ENCODE data around the gene AEBP2. TPM values are rescaled to one million over a fixed set of nuclear protein-coding genes. Genes with fewer than 3 reads are reported as not detected.
"Not testable (repeated sequence)": the region's sequence is repeated elsewhere in the genome, so short reads cannot be mapped to it uniquely, and the experiment has no call there.

AEBP2 gene
- total RNA-seq, 1 donor = 19.2 TPM

DNA sequence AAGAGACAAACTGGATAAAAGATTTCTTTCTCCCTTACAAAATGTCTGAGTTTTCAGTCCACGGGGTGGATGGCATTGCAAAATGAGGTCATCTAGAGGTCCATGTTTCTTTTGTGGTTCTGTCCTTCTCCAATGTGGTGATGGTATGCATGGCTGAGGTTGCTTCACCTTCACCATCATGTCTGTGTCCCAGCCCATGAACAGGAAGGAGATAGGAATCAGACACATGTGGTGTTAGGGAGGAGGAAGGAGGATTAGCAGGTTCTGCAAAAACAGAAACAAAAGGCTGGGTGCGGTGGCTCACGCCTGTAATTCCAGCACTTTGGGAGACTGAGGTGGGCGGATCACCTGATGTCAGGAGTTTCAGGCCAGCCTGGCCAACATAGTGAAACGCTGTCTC, 11.0 kb upstream of the AEBP2 start:
- DNase-seq (ENCODE audit: insufficient read length, low spot score, missing footprints) = no peak

DNA sequence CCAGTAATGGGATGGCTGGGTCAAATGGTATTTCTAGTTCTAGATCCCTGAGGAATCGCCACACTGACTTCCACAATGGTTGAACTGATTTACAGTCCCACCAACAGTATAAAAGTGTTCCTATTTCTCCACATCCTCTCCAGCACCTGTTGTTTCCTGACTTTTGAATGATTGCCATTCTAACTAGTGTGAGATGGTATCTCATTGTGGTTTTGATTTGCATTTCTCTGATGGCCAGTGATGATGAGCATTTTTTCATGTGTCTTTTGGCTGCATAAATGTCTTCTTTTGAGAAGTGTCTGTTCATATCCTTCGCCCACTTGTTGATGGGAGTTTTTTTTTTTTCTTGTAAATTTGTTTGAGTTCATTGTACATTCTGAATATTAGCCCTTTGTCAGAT, 9.8 kb upstream of the AEBP2 start:
- H3K4me1 ChIP-seq (ENCODE audit: insufficient read depth, low read length) = peaks cover 18% of the 10 kb centered on the region
- not testable (repeated sequence) for H3K27me3 ChIP-seq (ENCODE audit: insufficient read depth, low read length); H3K79me2 ChIP-seq (ENCODE audit: insufficient read depth, low read length); H2AFZ ChIP-seq (ENCODE audit: low read length); DNase-seq (ENCODE audit: insufficient read length, low spot score, missing footprints); H3K4me3 ChIP-seq (ENCODE audit: insufficient read depth, low read length); H4K20me1 ChIP-seq (ENCODE audit: insufficient read depth, low read length); H3K27ac ChIP-seq (ENCODE audit: low read depth, low read length); H3K36me3 ChIP-seq (ENCODE audit: insufficient read depth, low read length); H3K4me2 ChIP-seq (ENCODE audit: insufficient read depth, low read length); H3K9me3 ChIP-seq (ENCODE audit: low read depth, low read length)

More for the DNA sequence above, 11.0 kb upstream of the AEBP2 start:
- no peak overlapping the region for H3K4me3 ChIP-seq (ENCODE audit: insufficient read depth, low read length)
- H3K27me3 ChIP-seq (ENCODE audit: insufficient read depth, low read length) = no peaks in the 10 kb centered on the region
- H4K20me1 ChIP-seq (ENCODE audit: insufficient read depth, low read length) = no peaks in the 10 kb centered on the region
- H3K4me2 ChIP-seq (ENCODE audit: insufficient read depth, low read length) = no peak overlapping the region
- H3K9me3 ChIP-seq (ENCODE audit: low read depth, low read length) = no peaks in the 10 kb centered on the region
- peak overlapping the region; percentile 46 for H2AFZ ChIP-seq (ENCODE audit: low read length)
- TF ChIP-seq, protein P1, sequence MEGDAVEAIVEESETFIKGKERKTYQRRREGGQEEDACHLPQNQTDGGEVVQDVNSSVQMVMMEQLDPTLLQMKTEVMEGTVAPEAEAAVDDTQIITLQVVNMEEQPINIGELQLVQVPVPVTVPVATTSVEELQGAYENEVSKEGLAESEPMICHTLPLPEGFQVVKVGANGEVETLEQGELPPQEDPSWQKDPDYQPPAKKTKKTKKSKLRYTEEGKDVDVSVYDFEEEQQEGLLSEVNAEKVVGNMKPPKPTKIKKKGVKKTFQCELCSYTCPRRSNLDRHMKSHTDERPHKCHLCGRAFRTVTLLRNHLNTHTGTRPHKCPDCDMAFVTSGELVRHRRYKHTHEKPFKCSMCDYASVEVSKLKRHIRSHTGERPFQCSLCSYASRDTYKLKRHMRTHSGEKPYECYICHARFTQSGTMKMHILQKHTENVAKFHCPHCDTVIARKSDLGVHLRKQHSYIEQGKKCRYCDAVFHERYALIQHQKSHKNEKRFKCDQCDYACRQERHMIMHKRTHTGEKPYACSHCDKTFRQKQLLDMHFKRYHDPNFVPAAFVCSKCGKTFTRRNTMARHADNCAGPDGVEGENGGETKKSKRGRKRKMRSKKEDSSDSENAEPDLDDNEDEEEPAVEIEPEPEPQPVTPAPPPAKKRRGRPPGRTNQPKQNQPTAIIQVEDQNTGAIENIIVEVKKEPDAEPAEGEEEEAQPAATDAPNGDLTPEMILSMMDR (IDR thresholded peaks at IDR 0.05; ENCODE audit: extremely low read depth, low read depth, low read length) = no peak
- H3K4me1 ChIP-seq (ENCODE audit: insufficient read depth, low read length) = peaks cover 18% of the 10 kb centered on the region
- no peaks in the 10 kb centered on the region for H3K79me2 ChIP-seq (ENCODE audit: insufficient read depth, low read length)
- no peak overlapping the region for H3K27ac ChIP-seq (ENCODE audit: low read depth, low read length)
- H3K36me3 ChIP-seq (ENCODE audit: insufficient read depth, low read length) = no peaks in the 10 kb centered on the region

DNA sequence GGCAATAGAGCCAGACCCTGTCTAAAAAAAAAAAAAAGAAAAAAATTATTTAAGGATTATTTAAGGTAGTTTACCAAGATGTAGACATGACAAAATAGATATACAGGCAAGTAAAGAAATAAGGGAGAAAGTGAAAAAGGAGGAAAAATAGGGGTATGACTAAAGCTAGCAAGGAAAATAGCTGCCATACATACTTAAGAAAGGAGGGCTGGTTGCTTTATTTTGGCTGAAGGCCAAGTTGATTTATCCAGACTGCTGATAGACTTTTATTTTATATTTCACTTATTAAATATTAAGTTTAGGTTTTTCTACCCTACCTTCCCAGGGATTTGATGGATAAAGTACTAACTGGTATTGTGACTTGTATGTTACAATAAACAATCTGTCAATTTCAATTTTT, 8.3 kb upstream of the AEBP2 start:
- Histone ChIP-seq H3K27ac (ENCODE audit: low read depth, low read length) (peak overlapping the region; percentile 97), H3K36me3 (ENCODE audit: insufficient read depth, low read length) (no peaks in the 10 kb centered on the region), H3K4me3 (ENCODE audit: insufficient read depth, low read length) (no peak overlapping the region), H3K79me2 (ENCODE audit: insufficient read depth, low read length) (no peaks in the 10 kb centered on the region), H3K4me2 (ENCODE audit: insufficient read depth, low read length) (no peak overlapping the region), H3K4me1 (ENCODE audit: insufficient read depth, low read length) (peaks cover 18% of the 10 kb centered on the region), H3K9me3 (ENCODE audit: low read depth, low read length) (no peaks in the 10 kb centered on the region), H2AFZ (ENCODE audit: low read length) (no peak overlapping the region), H4K20me1 (ENCODE audit: insufficient read depth, low read length) (no peaks in the 10 kb centered on the region), H3K27me3 (ENCODE audit: insufficient read depth, low read length) (no peaks in the 10 kb centered on the region)
- TF ChIP-seq, protein P1 (IDR thresholded peaks at IDR 0.05; ENCODE audit: extremely low read depth, low read depth, low read length) = no peak
- DNase-seq (ENCODE audit: insufficient read length, low spot score, missing footprints) = no peak

DNA sequence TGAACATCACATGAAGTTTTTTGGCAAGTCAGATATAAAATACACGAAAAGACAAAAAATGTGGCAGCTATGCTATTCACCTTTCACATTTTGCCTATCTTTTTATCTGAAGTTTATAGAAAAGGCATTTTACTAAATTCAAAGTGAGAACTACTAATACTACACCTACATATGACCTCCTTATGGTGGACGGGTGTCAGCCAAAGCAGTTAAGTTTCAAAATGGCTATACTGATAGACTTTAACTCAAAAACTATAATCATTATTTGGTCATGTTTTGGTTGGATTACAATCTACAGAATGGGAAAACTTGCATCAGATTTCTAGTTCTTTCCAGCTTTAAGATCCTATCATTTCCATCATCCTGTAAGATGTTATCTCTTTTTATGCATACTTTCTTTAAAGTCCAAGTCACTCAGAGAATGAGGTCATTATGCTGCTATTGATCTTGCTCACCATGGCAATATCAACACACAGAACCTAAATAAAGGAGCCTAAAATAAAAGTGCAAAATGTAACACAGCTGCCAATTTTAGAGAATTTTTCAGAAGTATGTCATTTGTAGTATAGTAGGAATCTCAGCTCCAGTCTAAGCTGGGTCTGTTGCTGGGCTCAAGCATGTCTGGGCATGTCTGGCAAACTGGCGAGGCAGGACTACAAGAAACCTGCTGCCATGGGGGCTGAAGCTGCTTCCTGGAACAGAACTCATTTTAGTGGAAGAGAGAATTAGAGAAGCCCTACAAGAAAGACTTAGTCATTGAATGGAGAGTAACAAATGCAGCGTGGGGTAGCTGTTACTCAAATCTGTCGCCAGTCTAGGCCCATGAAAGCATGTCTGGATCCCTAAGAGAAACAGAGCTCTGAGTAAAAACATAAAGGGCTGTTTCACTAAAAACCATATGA, 7.6 kb upstream of the AEBP2 start:
- H3K27me3 ChIP-seq (ENCODE audit: insufficient read depth, low read length) = no peaks in the 10 kb centered on the region
- TF ChIP-seq, protein P1 (IDR thresholded peaks at IDR 0.05; ENCODE audit: extremely low read depth, low read depth, low read length) = no peak
- DNase-seq (ENCODE audit: insufficient read length, low spot score, missing footprints) = peak; percentile 91
- peak overlapping the region; percentile 97 for H3K27ac ChIP-seq (ENCODE audit: low read depth, low read length)
- H4K20me1 ChIP-seq (ENCODE audit: insufficient read depth, low read length) = no peaks in the 10 kb centered on the region
- no peaks in the 10 kb centered on the region for H3K36me3 ChIP-seq (ENCODE audit: insufficient read depth, low read length)
- no peak overlapping the region for H3K4me2 ChIP-seq (ENCODE audit: insufficient read depth, low read length)
- H3K4me3 ChIP-seq (ENCODE audit: insufficient read depth, low read length) = no peak overlapping the region
- peak overlapping the region; percentile 83 for H2AFZ ChIP-seq (ENCODE audit: low read length)
- no peaks in the 10 kb centered on the region for H3K9me3 ChIP-seq (ENCODE audit: low read depth, low read length)
- no peaks in the 10 kb centered on the region for H3K79me2 ChIP-seq (ENCODE audit: insufficient read depth, low read length)
- peaks cover 18% of the 10 kb centered on the region for H3K4me1 ChIP-seq (ENCODE audit: insufficient read depth, low read length)
